OCI-LY7 (cell line): ENCODE data around the gene ZCCHC3. TPM values are rescaled to one million over a fixed set of nuclear protein-coding genes. Genes with fewer than 3 reads are reported as not detected.

Experiments used
- BruUV-seq: library from RNA; stranded (reverse); fragments of 400-500 nt; replicated peaks from 2 replicates; lab custom pipeline; 2021; lab: Mats Ljungman, UMichigan
- CTCF ChIA-PET: fragments of 300-600 bp; sonication (Branson Sonifier 250); formaldehyde crosslinking; loops from one replicate; lab custom pipeline; 2022; ENCODE audit warnings: antibody characterized with exemption; ENCODE audit not compliant: unreplicated experiment; lab: Charles Lee
- POLR2A ChIA-PET: fragments of 300-600 bp; sonication (Branson Sonifier 250); formaldehyde crosslinking; loops from one replicate; lab custom pipeline; 2022; ENCODE audit warnings: antibody characterized with exemption; lab: Charles Lee
- DNase-seq: peaks from one replicate; pipeline ENCODE4 v3.0.0-alpha.2; 2015; ENCODE audit warnings: low spot score
- H2AFZ ChIP-seq: fragments of 200-600 bp; sonication (generic), shearing (Covaris generic); 2 replicates; pipeline ENCODE4 v1.6.1; 2014; ENCODE audit warnings: mild to moderate bottlenecking, antibody characterized with exemption, low read length, moderate library complexity
- H3K27ac ChIP-seq: fragments of 200-600 bp; sonication (generic); 2 replicates; pipeline ENCODE4 v1.5.1; 2014; ENCODE audit warnings: mixed run types, low read depth, mild to moderate bottlenecking, moderate library complexity, low read length, inconsistent platforms; ENCODE audit not compliant: poor library complexity, severe bottlenecking
- H3K36me3 ChIP-seq: fragments of 200-600 bp; sonication (generic); 2 replicates; pipeline ENCODE4 v1.6.1; 2014; ENCODE audit warnings: mild to moderate bottlenecking, antibody characterized with exemption, low read length, moderate library complexity, mixed read lengths; ENCODE audit not compliant: insufficient read depth
- H3K4me1 ChIP-seq: fragments of 200-600 bp; sonication (generic); 2 replicates; pipeline ENCODE4 v1.5.1; 2014; ENCODE audit warnings: mild to moderate bottlenecking, low read length; ENCODE audit not compliant: insufficient read depth, poor library complexity, severe bottlenecking
- H3K4me2 ChIP-seq: fragments of 200-600 bp; sonication (generic); 2 replicates; pipeline ENCODE4 v1.6.1; 2014; ENCODE audit warnings: mild to moderate bottlenecking, low read length
- H3K4me3 ChIP-seq: fragments of 200-600 bp; sonication (generic); 2 replicates; pipeline ENCODE4 v1.5.1; 2014; ENCODE audit warnings: mild to moderate bottlenecking, low read depth, low read length; ENCODE audit not compliant: poor library complexity, severe bottlenecking
- H3K79me2 ChIP-seq: fragments of 200-600 bp; sonication (generic); 2 replicates; pipeline ENCODE4 v1.6.1; 2016; ENCODE audit warnings: low read depth, mild to moderate bottlenecking, low read length, moderate library complexity, mixed read lengths; ENCODE audit not compliant: insufficient read depth
- H3K9me2 ChIP-seq: fragments of 200-600 bp; sonication (generic); 2 replicates; pipeline ENCODE4 v1.6.1; 2016; ENCODE audit warnings: mild to moderate bottlenecking, low read length, mixed read lengths; ENCODE audit not compliant: insufficient read depth
- H3K9me3 ChIP-seq: fragments of 200-600 bp; sonication (generic); 2 replicates; pipeline ENCODE4 v1.6.1; 2014; ENCODE audit warnings: mild to moderate bottlenecking, mixed run types, low read length, mixed read lengths
- H4K20me1 ChIP-seq: fragments of 200-600 bp; sonication (generic); 2 replicates; pipeline ENCODE4 v1.6.1; 2014; ENCODE audit warnings: mild to moderate bottlenecking, antibody characterized with exemption, low read length, moderate library complexity, mixed read lengths; ENCODE audit not compliant: insufficient read depth
- CTCF ChIP-seq: fragments of 200-600 bp; sonication (generic); conservative IDR thresholded peaks from 2 replicates; pipeline ENCODE4 v1.5.1; 2014; ENCODE audit warnings: mild to moderate bottlenecking, antibody characterized with exemption, low read length, moderate library complexity, mixed read lengths
- EZH2phosphoT487 ChIP-seq: fragments of 200-600 bp; sonication (generic); IDR thresholded peaks from 2 replicates; pipeline ENCODE4 v1.6.1; 2018; ENCODE audit warnings: low read depth, borderline replicate concordance, mild to moderate bottlenecking, mixed run types, antibody characterized with exemption, low read length, moderate library complexity, mixed read lengths
- intact Hi-C: fragments of 100-400 bp; cut with micrococcal nuclease; formaldehyde crosslinking; loops from one replicate; pipeline ENCODE4 v1.10.0; 2022; ENCODE audit not compliant: unreplicated experiment
- total RNA-seq, 2 experiments: library from RNA; depleted of rRNA in 1 of 2; stranded (reverse); fragments of >200 nt in 1 of 2; shearing (Covaris generic) in 1 of 2; gene quantifications; 2 replicates each; pipeline ENCODE4 v1.2.3, GENCODE V29; 2014 to 2022

Gene ZCCHC3
- total RNA-seq, 2 experiments from 2014 or later = 35.6 to 45.3 TPM

- no peak for DNase-seq
- no TSS peak for BruUV-seq
- Histone ChIP-seq H3K36me3 (no peaks in the 10 kb centered on the region), H3K4me2 (no peak overlapping the region), H3K9me2 (no peaks in the 10 kb centered on the region), H4K20me1 (no peaks in the 10 kb centered on the region), H3K4me3 (no peak overlapping the region), H3K79me2 (no peaks in the 10 kb centered on the region), H3K9me3 (no peaks in the 10 kb centered on the region), H2AFZ (no peak overlapping the region), H3K4me1 (peaks cover 17% of the 10 kb centered on the region), H3K27ac (no peak overlapping the region)
- TF ChIP-seq CTCF (no peak), EZH2phosphoT487 (no peak)
- ChIA-PET POLR2A (no interaction called here), CTCF (no interaction called here)
- intact Hi-C loops = no loop called here
Observed at GRCh38 chr20:313402-313801, 16.0 kb downstream of the ZCCHC3 start.

GRCh38 chr20:313948-314347 lies 16.6 kb downstream of the ZCCHC3 start:
- no peak overlapping the region for H3K4me2 ChIP-seq
- intact Hi-C loops = no loop called here
- POLR2A ChIA-PET = no interaction called here
- no peaks in the 10 kb centered on the region for H3K79me2 ChIP-seq
- peaks cover 17% of the 10 kb centered on the region for H3K4me1 ChIP-seq
- TF ChIP-seq EZH2phosphoT487 (no peak), CTCF (no peak)
- no peaks in the 10 kb centered on the region for H3K36me3 ChIP-seq
- DNase-seq = no peak
- no peaks in the 10 kb centered on the region for H3K9me2 ChIP-seq
- no peaks in the 10 kb centered on the region for H3K9me3 ChIP-seq
- no peaks in the 10 kb centered on the region for H4K20me1 ChIP-seq
- no peak overlapping the region for H3K27ac ChIP-seq
- no peak overlapping the region for H2AFZ ChIP-seq
- H3K4me3 ChIP-seq = no peak overlapping the region
- no TSS peak for BruUV-seq
- CTCF ChIA-PET = no interaction called here

- BruUV-seq = no TSS peak
- CTCF ChIA-PET = no interaction called here
- TF ChIP-seq EZH2phosphoT487 (no peak), CTCF (no peak)
- DNase-seq = no peak
- Histone ChIP-seq H3K4me1 (no peaks in the 10 kb centered on the region), H4K20me1 (no peaks in the 10 kb centered on the region), H3K27ac (no peak overlapping the region), H3K4me2 (no peak overlapping the region), H3K79me2 (no peaks in the 10 kb centered on the region), H3K4me3 (no peak overlapping the region), H2AFZ (no peak overlapping the region), H3K9me2 (no peaks in the 10 kb centered on the region), H3K9me3 (no peaks in the 10 kb centered on the region), H3K36me3 (no peaks in the 10 kb centered on the region)
- intact Hi-C loops = no loop called here
- POLR2A ChIA-PET = no interaction called here
Observed at GRCh38 chr20:316316-317068, 19.1 kb downstream of the ZCCHC3 start.
